Thymus (tissue), 11 donors: Measurements from ENCODE around the gene CDC42SE2. TPM values are rescaled to one million over a fixed set of nuclear protein-coding genes. Genes with fewer than 3 reads are reported as not detected.

Experiments
- DNase-seq, 9 donors: peaks; one replicate each; pipeline ENCODE4 v3.0.0-alpha.2; 2013; ENCODE audit warnings: low spot score in 9 of 9, low read depth in 6 of 9, missing footprints in 1 of 9
- H3K27ac ChIP-seq, 2 donors: one replicate each; pipeline ENCODE4 v1.5.1; 2013; ENCODE audit warnings: control low read depth in 1 of 2, low read depth in 1 of 2, low read length in 1 of 2, mild to moderate bottlenecking in 1 of 2, moderate library complexity in 1 of 2
- H3K27me3 ChIP-seq, 2 donors: one replicate each; pipeline ENCODE4 v1.5.1; 2013; ENCODE audit warnings: low read length in 1 of 2; ENCODE audit not compliant: control insufficient read depth in 2 of 2, insufficient read depth in 1 of 2
- H3K36me3 ChIP-seq, 2 donors: one replicate each; pipeline ENCODE4 v1.5.1; 2013; ENCODE audit warnings: low read length in 1 of 2, mild to moderate bottlenecking in 1 of 2, moderate library complexity in 1 of 2; ENCODE audit not compliant: control insufficient read depth in 2 of 2, insufficient read depth in 2 of 2
- H3K4me1 ChIP-seq, 2 donors: one replicate each; pipeline ENCODE4 v1.5.1; 2013; ENCODE audit warnings: low read length in 2 of 2; ENCODE audit not compliant: control insufficient read depth in 2 of 2, insufficient read depth in 2 of 2
- H3K4me3 ChIP-seq, 2 donors: one replicate each; pipeline ENCODE4 v1.5.1; 2013; ENCODE audit warnings: low read length in 2 of 2, control low read depth in 1 of 2, mild to moderate bottlenecking in 1 of 2
- H3K9me3 ChIP-seq, 2 donors: one replicate each; pipeline ENCODE4 v1.5.1; 2013; ENCODE audit warnings: low read length in 1 of 2, mild to moderate bottlenecking in 1 of 2; ENCODE audit not compliant: control insufficient read depth in 2 of 2, insufficient read depth in 1 of 2
- WGBS: extraction: QIAGEN DNeasy Blood & Tissue Kit; methylation state at CpG from one replicate; pipeline ENCODE4 v1.1.7; 2013; 5-methylcytosine and 5-hydroxymethylcytosine counted together
- polyA plus RNA-seq: library from polyadenylated mRNA; stranded (reverse); fragments of 200-250 nt; gene quantifications from one replicate; pipeline ENCODE4 v1.2.3, GENCODE V29; 2013
- total RNA-seq: library from RNA; stranded (reverse); fragments of 120-200 nt; gene quantifications from one replicate; pipeline ENCODE4 v1.2.4, GENCODE V29; 2013
- donor health status: healthy.

The CDC42SE2 gene
- total and polyA plus RNA-seq, 2 donors, result 60.6 to 60.9 TPM

- Histone ChIP-seq H3K27me3 (no peaks in the 10 kb centered on the region), H3K27ac (no peak overlapping the region), H3K36me3 (peaks cover 7 to 19% of the 10 kb centered on the region in 2 donors), H3K4me3 (no peak overlapping the region), H3K9me3 (no peaks in the 10 kb centered on the region), H3K4me1 (peaks cover 0 to 6% of the 10 kb centered on the region in 2 donors)
- WGBS, result over 99% methylated on average over 2 of the region's 2 CpGs
- no peak for DNase-seq
Measured at GRCh38 chr5:131316026-131316425, 52.2 kb downstream of the CDC42SE2 start.

- 97% methylated on average over 2 of the region's 2 CpGs for WGBS
- no peak for DNase-seq
- H3K4me1 ChIP-seq, result peaks cover 0 to 6% of the 10 kb centered on the region in 2 donors
- no peak overlapping the region for H3K27ac ChIP-seq
- no peaks in the 10 kb centered on the region for H3K27me3 ChIP-seq
- peaks cover 7 to 19% of the 10 kb centered on the region in 2 donors for H3K36me3 ChIP-seq
- no peaks in the 10 kb centered on the region for H3K9me3 ChIP-seq
- H3K4me3 ChIP-seq, result no peak overlapping the region
Measured at GRCh38 chr5:131316822-131317221, 53.0 kb downstream of the CDC42SE2 start.

GRCh38 chr5:131318455-131318854, 54.6 kb downstream of the CDC42SE2 start:
- Histone ChIP-seq H3K27me3 (no peaks in the 10 kb centered on the region), H3K27ac (no peak overlapping the region)

GRCh38 chr5:131321066-131321465, 57.2 kb downstream of the CDC42SE2 start:
- H3K4me1 ChIP-seq, result no peaks in the 10 kb centered on the region
- no peaks in the 10 kb centered on the region for H3K27me3 ChIP-seq
- 47% methylated on average over 2 of the region's 2 CpGs for WGBS
- H3K36me3 ChIP-seq, result peaks cover 10 to 28% of the 10 kb centered on the region in 2 donors
- no peak overlapping the region for H3K4me3 ChIP-seq
- no peak overlapping the region for H3K27ac ChIP-seq
- H3K9me3 ChIP-seq, result no peaks in the 10 kb centered on the region
- DNase-seq, result no peak

More at GRCh38 chr5:131318455-131318854, 54.6 kb downstream of the CDC42SE2 start:
- no peaks in the 10 kb centered on the region for H3K9me3 ChIP-seq
- no peak overlapping the region for H3K4me3 ChIP-seq
- no peak for DNase-seq
- H3K36me3 ChIP-seq, result peaks cover 10 to 28% of the 10 kb centered on the region in 2 donors
- no peaks in the 10 kb centered on the region for H3K4me1 ChIP-seq

- no peak overlapping the region for H3K4me3 ChIP-seq
- no peaks in the 10 kb centered on the region for H3K4me1 ChIP-seq
- DNase-seq, result no peak
- H3K27me3 ChIP-seq, result no peaks in the 10 kb centered on the region
- H3K27ac ChIP-seq, result no peak overlapping the region
- peaks cover 10 to 21% of the 10 kb centered on the region in 2 donors for H3K36me3 ChIP-seq
- H3K9me3 ChIP-seq, result no peaks in the 10 kb centered on the region
- 93% methylated on average over 4 of the region's 4 CpGs for WGBS
Measured at GRCh38 chr5:131322926-131323325, 59.1 kb downstream of the CDC42SE2 start.

DNA sequence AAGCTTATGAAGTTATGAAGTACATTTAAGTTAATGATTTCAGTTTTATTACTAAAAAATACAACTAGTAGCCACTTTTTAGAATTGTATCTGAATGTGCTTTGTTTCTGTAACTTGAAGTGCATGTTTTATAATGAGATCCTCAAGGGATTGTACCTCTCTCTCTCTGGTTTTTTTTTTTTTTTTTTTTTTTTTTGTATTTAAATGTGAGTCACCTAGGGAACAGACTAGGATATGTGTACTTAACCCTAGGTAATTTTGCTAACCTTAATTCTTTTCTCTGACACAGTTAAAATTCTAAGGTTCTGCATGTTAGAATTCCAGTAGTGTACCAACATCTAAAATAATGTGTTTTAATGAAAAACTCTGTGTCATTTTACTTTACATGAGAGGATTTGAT, 59.5 kb downstream of the CDC42SE2 start:
- Histone ChIP-seq H3K9me3 (no peaks in the 10 kb centered on the region), H3K4me1 (no peaks in the 10 kb centered on the region), H3K36me3 (peaks cover 9 to 17% of the 10 kb centered on the region in 2 donors), H3K27ac (no peak overlapping the region), H3K27me3 (no peaks in the 10 kb centered on the region), H3K4me3 (no peak overlapping the region)
- DNase-seq, result no peak

GRCh38 chr5:131324303-131324702, 60.5 kb downstream of the CDC42SE2 start:
- Histone ChIP-seq H3K4me1 (peaks cover 2 to 5% of the 10 kb centered on the region in 2 donors), H3K36me3 (peaks cover 3 to 12% of the 10 kb centered on the region in 2 donors), H3K4me3 (no peak overlapping the region), H3K9me3 (no peaks in the 10 kb centered on the region), H3K27me3 (no peaks in the 10 kb centered on the region), H3K27ac (no peak overlapping the region)
- no peak for DNase-seq
- WGBS, result 93% methylated on average over 1 of the region's 1 CpG

DNA sequence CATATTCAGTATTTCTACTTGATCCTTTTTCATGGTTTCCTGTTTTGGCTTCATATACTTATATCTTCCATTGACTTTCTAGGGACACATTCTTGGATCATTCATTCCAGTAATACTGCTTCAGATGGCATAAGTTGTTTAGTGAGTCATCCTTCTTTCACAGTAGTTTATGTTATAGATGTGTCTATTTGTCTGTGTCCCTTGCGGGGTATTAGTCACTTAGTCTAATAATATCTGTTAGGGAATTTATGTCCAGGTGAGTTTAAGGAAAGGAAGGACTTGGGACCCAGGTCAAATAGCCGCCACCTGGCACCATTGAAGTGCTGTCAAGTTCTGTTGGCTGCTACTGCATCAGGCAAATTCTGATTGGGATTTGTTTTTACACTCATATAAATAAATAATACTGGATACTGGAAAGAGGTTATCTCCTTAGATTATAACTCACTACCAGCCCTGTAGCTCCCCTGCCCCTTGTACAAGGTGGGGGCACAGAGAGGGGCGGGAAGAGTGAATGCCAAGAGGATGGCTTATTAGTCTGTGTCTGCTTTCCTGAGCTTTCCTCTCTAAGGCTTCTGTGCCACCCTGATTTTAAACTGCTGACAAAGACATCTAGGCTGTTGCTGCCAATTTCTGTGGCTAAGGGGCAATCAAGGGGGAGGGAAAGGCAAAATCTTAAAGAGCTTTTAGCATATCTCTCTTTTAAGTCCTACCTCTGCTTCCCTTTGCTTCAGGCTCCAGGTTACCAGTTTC, 64.9 kb downstream of the CDC42SE2 start:
- no peak overlapping the region for H3K4me3 ChIP-seq
- peaks cover 2 to 5% of the 10 kb centered on the region in 2 donors for H3K4me1 ChIP-seq
- H3K9me3 ChIP-seq, result no peaks in the 10 kb centered on the region
- H3K36me3 ChIP-seq, result peaks cover 0 to 3% of the 10 kb centered on the region in 2 donors
- H3K27me3 ChIP-seq, result no peaks in the 10 kb centered on the region
- 98% methylated on average over 3 of the region's 3 CpGs for WGBS
- H3K27ac ChIP-seq, result no peak overlapping the region
- DNase-seq, result peak in 1 of 9 donors; percentile 22

GRCh38 chr5:131329286-131329560, 65.4 kb downstream of the CDC42SE2 start:
- no peak overlapping the region for H3K4me3 ChIP-seq
- peaks cover 2 to 5% of the 10 kb centered on the region in 2 donors for H3K4me1 ChIP-seq
- no peak overlapping the region for H3K27ac ChIP-seq
- DNase-seq, result no peak
- peaks cover 0 to 3% of the 10 kb centered on the region in 2 donors for H3K36me3 ChIP-seq
- H3K27me3 ChIP-seq, result no peaks in the 10 kb centered on the region
- no peaks in the 10 kb centered on the region for H3K9me3 ChIP-seq
- 83% methylated on average over 2 of the region's 2 CpGs for WGBS
